HepG2 (cell line): ENCODE results near the gene RINL. TPM values are rescaled to one million over a fixed set of nuclear protein-coding genes. Genes with fewer than 3 reads are reported as not detected.

Experiments used
- ATAC-seq: fragments of 200-7000 bp; cut with Tn5 transposase; 3 replicates; pipeline ENCODE4 v1.9.1; 2020; ENCODE audit warnings: mild to moderate bottlenecking, moderate library complexity
- BruUV-seq: library from RNA; stranded (reverse); fragments of 400-500 nt; replicated peaks from 2 replicates; lab custom pipeline; 2021; lab: Mats Ljungman, UMichigan
- CTCF ChIA-PET: fragments of 300-600 bp; formaldehyde crosslinking; extraction: SDS; loops from one replicate; lab custom pipeline; 2021; ENCODE audit warnings: low total read pairs, inconsistent platforms, low intra/inter-chr PET ratio; lab: Yijun Ruan, JAX
- POLR2A ChIA-PET: fragments of 350-600 bp; sonication (Branson Sonifier 250); formaldehyde crosslinking; loops from one replicate; lab custom pipeline; 2020; ENCODE audit warnings: antibody characterized with exemption, inconsistent platforms; lab: Yijun Ruan, JAX
- DNase-seq: peaks from one replicate; pipeline ENCODE4 v3.0.0-alpha.2; 2015; ENCODE audit warnings: low spot score
- FAIRE-seq: peaks from 3 replicates; lab custom pipeline; 2011; peaks lifted over from hg19 to GRCh38; lab: Jason Lieb, UNC
- H2AFZ ChIP-seq: one replicate; pipeline ENCODE4 v1.6.1; 2011; ENCODE audit warnings: low read length, inconsistent platforms
- H3K27ac ChIP-seq: fragments of 300-600 bp; 3 replicates; pipeline ENCODE4 v1.8.0; 2011; ENCODE audit warnings: mixed run types, mild to moderate bottlenecking, mixed read lengths, low read length, inconsistent platforms; ENCODE audit not compliant: insufficient read depth; ENCODE audit errors: extremely low read length
- H3K27me3 ChIP-seq, 2 experiments: fragments of 200-600 bp in 1 of 2; 2 replicates in 1 of 2; 3 replicates in 1 of 2; pipeline versions ENCODE4 v1.6.0 to v1.8.0; 2011; ENCODE audit warnings: low read length in 2 of 2, mild to moderate bottlenecking in 2 of 2, moderate library complexity in 2 of 2, inconsistent platforms in 1 of 2; ENCODE audit not compliant: insufficient read depth in 2 of 2, control insufficient read depth in 1 of 2
- H3K36me3 ChIP-seq, 2 experiments: fragments of 200-600 bp in 1 of 2; replicated peaks in 1 of 2; 2 replicates in 1 of 2; 3 replicates in 1 of 2; pipeline versions ENCODE4 v1.5.1 to v1.8.0; 2011; ENCODE audit warnings: low read length in 2 of 2, inconsistent platforms in 1 of 2; ENCODE audit not compliant: insufficient read depth in 2 of 2, control insufficient read depth in 1 of 2
- H3K4me1 ChIP-seq: 2 replicates; pipeline ENCODE4 v1.5.1; 2012; ENCODE audit warnings: low read length, inconsistent platforms; ENCODE audit not compliant: insufficient read depth
- H3K4me2 ChIP-seq: 2 replicates; pipeline ENCODE4 v1.6.0; 2011; ENCODE audit warnings: low read depth, low read length, inconsistent platforms
- H3K4me3 ChIP-seq, 3 experiments: fragments of 200-600 bp in 1 of 3; sonication (generic), shearing (Covaris generic) in 1 of 3; replicated peaks in 1 of 3; 2 replicates each; pipeline ENCODE4 v1.5.1; 2011 to 2016; ENCODE audit warnings: low read length in 3 of 3, inconsistent platforms in 2 of 3, low read depth in 2 of 3, mild to moderate bottlenecking in 2 of 3, control low read depth in 1 of 3, mixed read lengths in 1 of 3; ENCODE audit not compliant: insufficient read depth in 1 of 3
- H3K79me2 ChIP-seq: one replicate; pipeline ENCODE4 v1.6.1; 2011; ENCODE audit warnings: low read length, inconsistent platforms; ENCODE audit not compliant: insufficient read depth
- H3K9ac ChIP-seq: 2 replicates; pipeline ENCODE4 v1.6.0; 2011; ENCODE audit warnings: mild to moderate bottlenecking, low read depth, low read length, inconsistent platforms; ENCODE audit not compliant: insufficient read depth
- H3K9me3 ChIP-seq: 2 replicates; pipeline ENCODE4 v1.5.1; 2012; ENCODE audit warnings: mild to moderate bottlenecking, low read length
- H4K20me1 ChIP-seq: 2 replicates; pipeline ENCODE4 v1.6.0; 2011; ENCODE audit warnings: inconsistent platforms, mild to moderate bottlenecking, low read length, moderate library complexity; ENCODE audit not compliant: insufficient read depth
- AKAP8 ChIP-seq: sonication (generic); formaldehyde crosslinking; IDR thresholded peaks from 2 replicates; pipeline ENCODE4 v1.5.1; 2020; ENCODE audit warnings: mild to moderate bottlenecking, missing genetic modification reagents
- ATF7-NPFF ChIP-seq: sonication (generic); formaldehyde crosslinking; IDR thresholded peaks from 2 replicates; pipeline ENCODE4 v1.8.1; 2023; ENCODE audit warnings: mild to moderate bottlenecking, low read depth, missing genetic modification reagents, moderate library complexity
- FOSL1 ChIP-seq: sonication (generic); formaldehyde crosslinking; IDR thresholded peaks from 2 replicates; pipeline ENCODE4 v1.9.0; 2021; ENCODE audit warnings: missing genetic modification reagents, borderline replicate concordance
- HNF4G ChIP-seq, 2 experiments: sonication (generic) in 1 of 2; formaldehyde crosslinking in 1 of 2; IDR thresholded peaks; 2 replicates each; pipeline versions ENCODE4 v1.4.0 to v1.6.1; 2011 to 2020; ENCODE audit warnings: borderline replicate concordance in 2 of 2, low read depth in 2 of 2, mild to moderate bottlenecking in 2 of 2, low read length in 1 of 2, missing genetic modification reagents in 1 of 2, moderate library complexity in 1 of 2
- IKZF4 ChIP-seq: sonication (generic); formaldehyde crosslinking; IDR thresholded peaks from 2 replicates; pipeline ENCODE4 v1.5.1; 2020; ENCODE audit warnings: borderline replicate concordance, mild to moderate bottlenecking, low read depth, missing genetic modification reagents; ENCODE audit errors: not compliant biosample characterization
- MTA3 ChIP-seq: sonication (generic); formaldehyde crosslinking; IDR thresholded peaks from 2 replicates; pipeline ENCODE4 v1.4.0; 2020; ENCODE audit warnings: missing genetic modification reagents
- NR2C2 ChIP-seq: sonication (generic); formaldehyde crosslinking; IDR thresholded peaks from 2 replicates; pipeline ENCODE4 v1.4.0; 2020; ENCODE audit warnings: missing genetic modification reagents, mild to moderate bottlenecking, moderate library complexity, borderline replicate concordance
- POLR2A ChIP-seq, 2 experiments: IDR thresholded peaks; 2 replicates each; pipeline ENCODE4 v1.6.1; 2011; ENCODE audit warnings: low read depth in 2 of 2, low read length in 2 of 2, mild to moderate bottlenecking in 1 of 2, moderate library complexity in 1 of 2; ENCODE audit not compliant: insufficient read depth in 1 of 2
- RBAK ChIP-seq: sonication (generic); formaldehyde crosslinking; IDR thresholded peaks from 2 replicates; pipeline ENCODE4 v1.5.1; 2020; ENCODE audit warnings: mild to moderate bottlenecking, missing genetic modification reagents
- SRY ChIP-seq: sonication (generic); formaldehyde crosslinking; IDR thresholded peaks from 2 replicates; pipeline ENCODE4 v1.8.0; 2022; ENCODE audit warnings: mild to moderate bottlenecking, missing genetic modification reagents
- ZNF263 ChIP-seq: sonication (generic); formaldehyde crosslinking; IDR thresholded peaks from 2 replicates; pipeline ENCODE4 v1.4.0; 2020; ENCODE audit warnings: missing genetic modification reagents
- ZNF264 ChIP-seq: sonication (generic); formaldehyde crosslinking; IDR thresholded peaks from 2 replicates; pipeline ENCODE4 v1.4.0; 2020; ENCODE audit warnings: missing genetic modification reagents
- ZNF432 ChIP-seq: sonication (generic); formaldehyde crosslinking; IDR thresholded peaks from 2 replicates; pipeline ENCODE4 v1.5.0; 2020; ENCODE audit warnings: missing genetic modification reagents, mild to moderate bottlenecking, borderline replicate concordance
- ZNF687 ChIP-seq: sonication (generic); formaldehyde crosslinking; IDR thresholded peaks from 2 replicates; pipeline ENCODE4 v1.5.1; 2020; ENCODE audit warnings: mild to moderate bottlenecking, missing genetic modification reagents, moderate library complexity
- WGBS: methylation state at CpG from one replicate; pipeline ENCODE4 v1.1.6; 2017; ENCODE audit warnings: low lambda C conversion rate; 5-methylcytosine and 5-hydroxymethylcytosine counted together
- in situ Hi-C: cut with HindIII; loops from 2 replicates; pipeline ENCODE4 v1.10.0; 2017; ENCODE audit warnings: low pct_unique_long_range_greater_than_20kb; ENCODE audit not compliant: extremely low pct_ligation_motif_present
- intact Hi-C: fragments of 100-400 bp; cut with micrococcal nuclease; formaldehyde crosslinking; loops from one replicate; pipeline ENCODE4 v1.10.0; 2022; ENCODE audit not compliant: unreplicated experiment
- polyA plus RNA-seq, 8 experiments: library from polyadenylated mRNA; depleted of rRNA in 3 of 8; stranded (reverse) in 7 of 8; unstranded in 1 of 8; fragments of >200 nt; fragmentation: Illumina TruSeq in 4 of 8; extraction: Trizol in 4 of 8; gene quantifications; 2 replicates each; pipeline versions ENCODE4 v1.2.1 to v1.2.3, GENCODE V29; 2011 to 2016; ENCODE audit warnings: low read depth in 4 of 8, missing spikeins in 1 of 8, mixed read lengths in 1 of 8; ENCODE audit not compliant: insufficient read depth in 1 of 8
- total RNA-seq, 5 experiments: library from RNA; depleted of rRNA; stranded (reverse); fragments of >200 nt; fragmentation: Illumina TruSeq; extraction: Trizol; gene quantifications; 2 replicates each; pipeline ENCODE4 v1.2.3, GENCODE V29; 2016; ENCODE audit warnings: low read depth in 1 of 5
- TF ChIP-seq, protein P1 (sequence below): sonication (generic); formaldehyde crosslinking; IDR thresholded peaks from 2 replicates; pipeline ENCODE4 v1.4.0; 2020; ENCODE audit warnings: missing genetic modification reagents

Gene RINL
- total and polyA plus RNA-seq, 2 of the 13 experiments (the other 11 are each of a cell fraction or from before 2014, with no cell fraction given): 11.4 to 18.0 TPM

DNA sequence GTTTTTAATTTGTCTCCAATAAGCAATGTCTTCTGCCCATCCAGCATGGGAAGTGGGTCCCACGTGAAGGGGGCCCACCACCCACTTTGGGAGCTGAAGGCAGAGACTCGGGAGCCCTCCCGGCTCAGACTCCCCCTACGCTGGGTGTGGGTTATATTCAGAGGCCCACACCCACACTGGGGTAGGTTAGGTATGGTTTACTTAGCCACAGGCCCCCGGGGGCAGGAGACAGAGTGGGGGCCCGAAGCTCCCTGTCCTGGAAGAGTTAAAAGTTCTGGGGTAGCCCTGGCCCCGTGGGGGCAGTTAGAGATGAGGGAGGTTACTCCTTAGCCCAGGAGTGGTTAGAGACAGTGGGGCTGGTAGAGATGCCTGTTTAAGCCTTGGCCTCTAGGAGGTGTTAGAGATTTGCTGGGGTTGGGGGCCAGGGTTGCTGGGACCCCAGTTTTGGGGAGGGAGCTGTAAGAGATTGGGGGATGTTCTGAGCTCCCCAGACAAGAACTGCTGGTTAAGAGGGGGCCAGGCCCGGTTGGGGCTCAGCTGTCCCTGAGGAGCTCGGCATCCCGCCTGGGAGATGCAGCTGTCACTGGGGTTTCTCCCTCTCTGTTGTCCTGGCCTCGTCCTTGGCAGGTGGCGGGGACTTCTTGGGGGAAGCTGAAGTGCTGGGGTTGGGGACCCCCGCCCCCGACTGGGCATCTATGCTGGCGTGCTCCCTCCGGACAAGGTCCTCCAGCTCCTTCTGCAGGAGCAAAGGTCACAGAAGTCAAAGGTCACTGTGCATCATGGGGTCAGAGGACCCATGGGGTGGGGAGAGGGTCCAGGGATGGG is 712 bp upstream of the RINL start:
- no peaks in the 10 kb centered on the region for H3K79me2 ChIP-seq
- H3K4me1 ChIP-seq: peaks cover 45% of the 10 kb centered on the region
- intact Hi-C loops (no loop called here), in situ Hi-C loops (no loop called here)
- no peaks in the 10 kb centered on the region for H3K9me3 ChIP-seq
- 81% methylated on average over 10 of the region's 16 CpGs for WGBS
- peaks cover 0 to 2% of the 10 kb centered on the region in 2 experiments; a peak in 2 of 5 replicates for H3K36me3 ChIP-seq
- BruUV-seq: TSS peak; percentile 73
- ChIA-PET POLR2A (interaction anchor here (1.0 to 5.6 kb wide), 11 partner anchors 9 to 145 kb away, joined by 3 to 37 read pairs (median 6); partner anchors contain the start of genes NFKBIB and SIRT2), CTCF (no interaction called here)
- peak overlapping the region; percentile 72 to 86 (median 82); a peak in 5 of 6 replicates for H3K4me3 ChIP-seq
- FAIRE-seq: no peak
- no peak for DNase-seq
- no peaks in the 10 kb centered on the region for H4K20me1 ChIP-seq
- H3K27me3 ChIP-seq: no peaks in the 10 kb centered on the region
- peak overlapping the region; percentile 79 for H3K4me2 ChIP-seq
- H3K9ac ChIP-seq: peak overlapping the region; percentile 74
- H3K27ac ChIP-seq: peak overlapping the region; percentile 58
- no peak overlapping the region for H2AFZ ChIP-seq
- peak; percentile 41 for ATAC-seq
- TF ChIP-seq ATF7-NPFF (CRISPR knock-in tag) (0 out of 2 replicates have a peak, but pooled peaks have one; percentile 32), ZNF263 (peak; percentile 70), NR2C2 (CRISPR knock-in tag) (peak; percentile 69), SRY (0 out of 2 replicates have a peak, but pooled peaks have one; percentile 12), FOSL1 (CRISPR knock-in tag) (no peak), HNF4G (IDR thresholded peaks at IDR 0.05; ENCODE audit: borderline replicate concordance, low read depth, low read length) (peak; percentile 44; the same call in 1 of the 2 replicates), HNF4G (CRISPR knock-in tag; IDR thresholded peaks at IDR 0.05; ENCODE audit: borderline replicate concordance, low read depth) (no peak), MTA3 (no peak), RBAK (CRISPR knock-in tag) (no peak), ZNF264 (no peak), ZNF687 (peak; percentile 27), ZNF432 (CRISPR knock-in tag) (no peak), AKAP8 (CRISPR knock-in tag) (no peak), IKZF4 (CRISPR knock-in tag) (no peak), POLR2A (IDR thresholded peaks at IDR 0.05; ENCODE audit: insufficient read depth in 1 of 2, low read depth in 2 of 2, low read length in 2 of 2) (no peak)
- TF ChIP-seq, protein P1, sequence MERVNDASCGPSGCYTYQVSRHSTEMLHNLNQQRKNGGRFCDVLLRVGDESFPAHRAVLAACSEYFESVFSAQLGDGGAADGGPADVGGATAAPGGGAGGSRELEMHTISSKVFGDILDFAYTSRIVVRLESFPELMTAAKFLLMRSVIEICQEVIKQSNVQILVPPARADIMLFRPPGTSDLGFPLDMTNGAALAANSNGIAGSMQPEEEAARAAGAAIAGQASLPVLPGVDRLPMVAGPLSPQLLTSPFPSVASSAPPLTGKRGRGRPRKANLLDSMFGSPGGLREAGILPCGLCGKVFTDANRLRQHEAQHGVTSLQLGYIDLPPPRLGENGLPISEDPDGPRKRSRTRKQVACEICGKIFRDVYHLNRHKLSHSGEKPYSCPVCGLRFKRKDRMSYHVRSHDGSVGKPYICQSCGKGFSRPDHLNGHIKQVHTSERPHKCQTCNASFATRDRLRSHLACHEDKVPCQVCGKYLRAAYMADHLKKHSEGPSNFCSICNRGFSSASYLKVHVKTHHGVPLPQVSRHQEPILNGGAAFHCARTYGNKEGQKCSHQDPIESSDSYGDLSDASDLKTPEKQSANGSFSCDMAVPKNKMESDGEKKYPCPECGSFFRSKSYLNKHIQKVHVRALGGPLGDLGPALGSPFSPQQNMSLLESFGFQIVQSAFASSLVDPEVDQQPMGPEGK (CRISPR knock-in tag): no peak
